Osteoblast (primary cell): Measurements from ENCODE around the gene NR5A1. TPM values are rescaled to one million over a fixed set of nuclear protein-coding genes. Genes with fewer than 3 reads are reported as not detected.

ENCODE experiments used
- DNase-seq: peaks from one replicate; pipeline ENCODE4 v3.0.0; 2011; ENCODE audit warnings: low spot score, mixed read lengths; ENCODE audit not compliant: insufficient read length; ENCODE audit errors: missing footprints
- H2AFZ ChIP-seq: 2 replicates; pipeline ENCODE4 v1.6.0; 2011; ENCODE audit warnings: mild to moderate bottlenecking, low read length
- H3K27ac ChIP-seq: 2 replicates; pipeline ENCODE4 v1.5.1; 2011; ENCODE audit warnings: mild to moderate bottlenecking, low read depth, low read length, moderate library complexity
- H3K27me3 ChIP-seq: 2 replicates; pipeline ENCODE4 v1.6.0; 2012; ENCODE audit warnings: mild to moderate bottlenecking, control low read depth, inconsistent platforms, low read length, moderate library complexity; ENCODE audit not compliant: insufficient read depth
- H3K36me3 ChIP-seq: 2 replicates; pipeline ENCODE4 v1.5.1; 2011; ENCODE audit warnings: mild to moderate bottlenecking, low read length, control low read depth, moderate library complexity; ENCODE audit not compliant: insufficient read depth
- H3K4me1 ChIP-seq: 2 replicates; pipeline ENCODE4 v1.5.1; 2011; ENCODE audit warnings: mild to moderate bottlenecking, low read length, control low read depth, moderate library complexity; ENCODE audit not compliant: insufficient read depth
- H3K4me2 ChIP-seq: 2 replicates; pipeline ENCODE4 v1.6.0; 2011; ENCODE audit warnings: mild to moderate bottlenecking, low read length; ENCODE audit not compliant: insufficient read depth
- H3K4me3 ChIP-seq: fragments of 200-600 bp; sonication (generic); 3 replicates; pipeline ENCODE4 v1.5.1; 2012; ENCODE audit warnings: mild to moderate bottlenecking, low read length, inconsistent platforms; ENCODE audit not compliant: insufficient read depth
- H3K79me2 ChIP-seq: 2 replicates; pipeline ENCODE4 v1.6.0; 2012; ENCODE audit warnings: mild to moderate bottlenecking, low read length, control low read depth, inconsistent platforms; ENCODE audit not compliant: insufficient read depth
- H3K9me3 ChIP-seq: 2 replicates; pipeline ENCODE4 v1.5.1; 2011; ENCODE audit warnings: low read depth, low read length, control low read depth
- H4K20me1 ChIP-seq: 2 replicates; pipeline ENCODE4 v1.6.0; 2012; ENCODE audit warnings: mild to moderate bottlenecking, low read length, control low read depth; ENCODE audit not compliant: insufficient read depth
- total RNA-seq: library from RNA; depleted of rRNA; stranded (reverse); fragments of >200 nt; gene quantifications from 2 replicates; pipeline ENCODE4 v1.2.3, GENCODE V29; 2012
- TF ChIP-seq, protein P1 (sequence below): IDR thresholded peaks from 2 replicates; pipeline ENCODE4 v1.5.1; 2011; ENCODE audit warnings: mild to moderate bottlenecking, low read depth, low read length, moderate library complexity; ENCODE audit errors: extremely low read depth

NR5A1 gene
- total RNA-seq, 1 donor = not detected

DNA sequence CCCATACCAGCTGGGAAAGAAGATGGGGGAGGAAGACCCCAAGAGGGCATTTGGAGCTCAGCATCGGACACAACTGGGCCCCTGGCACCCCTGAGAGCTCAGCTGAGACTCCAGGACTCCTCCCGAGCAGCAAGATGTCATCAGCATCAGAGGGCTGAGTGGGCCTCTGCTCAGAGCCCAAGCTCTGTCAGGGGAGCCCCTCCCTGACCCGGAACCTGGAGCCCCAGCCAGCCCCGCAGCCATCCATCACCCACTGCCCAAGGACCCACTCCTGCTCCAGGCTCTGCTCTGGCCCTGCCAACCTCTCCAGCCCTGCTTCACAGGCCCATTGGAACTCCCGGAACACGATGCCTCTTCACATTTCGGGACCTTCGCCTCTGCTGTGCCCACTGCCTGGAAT, 9.8 kb downstream of the NR5A1 start:
- no peaks in the 10 kb centered on the region for H4K20me1 ChIP-seq
- H3K36me3 ChIP-seq = no peaks in the 10 kb centered on the region
- H3K4me2 ChIP-seq = no peak overlapping the region
- no peaks in the 10 kb centered on the region for H3K79me2 ChIP-seq
- TF ChIP-seq, protein P1, sequence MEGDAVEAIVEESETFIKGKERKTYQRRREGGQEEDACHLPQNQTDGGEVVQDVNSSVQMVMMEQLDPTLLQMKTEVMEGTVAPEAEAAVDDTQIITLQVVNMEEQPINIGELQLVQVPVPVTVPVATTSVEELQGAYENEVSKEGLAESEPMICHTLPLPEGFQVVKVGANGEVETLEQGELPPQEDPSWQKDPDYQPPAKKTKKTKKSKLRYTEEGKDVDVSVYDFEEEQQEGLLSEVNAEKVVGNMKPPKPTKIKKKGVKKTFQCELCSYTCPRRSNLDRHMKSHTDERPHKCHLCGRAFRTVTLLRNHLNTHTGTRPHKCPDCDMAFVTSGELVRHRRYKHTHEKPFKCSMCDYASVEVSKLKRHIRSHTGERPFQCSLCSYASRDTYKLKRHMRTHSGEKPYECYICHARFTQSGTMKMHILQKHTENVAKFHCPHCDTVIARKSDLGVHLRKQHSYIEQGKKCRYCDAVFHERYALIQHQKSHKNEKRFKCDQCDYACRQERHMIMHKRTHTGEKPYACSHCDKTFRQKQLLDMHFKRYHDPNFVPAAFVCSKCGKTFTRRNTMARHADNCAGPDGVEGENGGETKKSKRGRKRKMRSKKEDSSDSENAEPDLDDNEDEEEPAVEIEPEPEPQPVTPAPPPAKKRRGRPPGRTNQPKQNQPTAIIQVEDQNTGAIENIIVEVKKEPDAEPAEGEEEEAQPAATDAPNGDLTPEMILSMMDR = no peak
- H3K27me3 ChIP-seq = peaks cover 68% of the 10 kb centered on the region
- H3K9me3 ChIP-seq = no peaks in the 10 kb centered on the region
- H3K4me1 ChIP-seq = no peaks in the 10 kb centered on the region
- no peak overlapping the region for H3K27ac ChIP-seq
- no peak for DNase-seq
- no peak overlapping the region for H2AFZ ChIP-seq
- no peak overlapping the region for H3K4me3 ChIP-seq

DNA sequence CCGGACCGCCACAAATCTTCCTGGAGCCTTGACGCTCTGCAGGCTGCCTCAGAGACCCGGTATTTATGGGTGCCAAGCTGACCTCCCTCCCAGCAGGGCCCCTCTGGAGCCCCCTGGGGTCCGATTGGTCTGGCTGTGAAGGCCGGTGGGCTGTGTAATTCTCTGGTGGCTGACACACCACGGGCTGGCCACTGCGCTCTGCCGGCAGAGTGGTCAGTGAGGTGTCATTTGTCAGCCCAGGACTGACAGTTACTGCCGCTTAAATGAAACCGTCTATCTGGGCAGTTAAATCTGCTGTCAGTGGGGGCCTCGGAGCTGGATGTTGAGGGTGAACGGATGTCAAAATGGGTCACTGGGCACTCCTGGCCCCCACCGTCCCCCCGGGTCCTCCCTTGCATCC, 10.7 kb downstream of the NR5A1 start:
- no peaks in the 10 kb centered on the region for H4K20me1 ChIP-seq
- no peaks in the 10 kb centered on the region for H3K9me3 ChIP-seq
- no peaks in the 10 kb centered on the region for H3K36me3 ChIP-seq
- peaks cover 59% of the 10 kb centered on the region for H3K27me3 ChIP-seq
- H3K4me1 ChIP-seq = no peaks in the 10 kb centered on the region
- TF ChIP-seq, protein P1 = no peak
- no peak for DNase-seq
- no peaks in the 10 kb centered on the region for H3K79me2 ChIP-seq
- H3K4me2 ChIP-seq = no peak overlapping the region
- H2AFZ ChIP-seq = no peak overlapping the region
- no peak overlapping the region for H3K27ac ChIP-seq
- no peak overlapping the region for H3K4me3 ChIP-seq

DNA sequence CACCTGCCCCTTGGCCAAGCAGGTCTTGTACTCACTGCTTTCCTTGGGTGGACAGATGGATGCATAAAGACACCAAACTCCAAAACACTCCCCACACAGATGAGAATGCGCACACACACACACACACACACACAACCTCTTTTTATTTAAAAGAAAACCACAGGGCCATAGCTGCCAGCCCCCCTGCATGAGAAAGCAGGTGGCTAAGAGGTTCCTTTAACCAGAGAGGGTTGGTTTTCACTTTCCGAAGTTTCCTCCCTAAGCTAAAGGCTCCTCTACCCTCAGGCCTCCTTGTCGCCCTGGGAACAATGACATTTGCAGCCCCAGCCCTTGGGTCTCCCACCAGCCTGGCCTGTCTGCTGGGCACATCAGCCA, 11.1 kb downstream of the NR5A1 start:
- Histone ChIP-seq H3K4me1 (no peaks in the 10 kb centered on the region), H3K9me3 (no peaks in the 10 kb centered on the region), H4K20me1 (no peaks in the 10 kb centered on the region), H3K27me3 (peaks cover 56% of the 10 kb centered on the region), H3K79me2 (no peaks in the 10 kb centered on the region), H3K27ac (no peak overlapping the region), H3K4me3 (no peak overlapping the region), H3K36me3 (no peaks in the 10 kb centered on the region), H3K4me2 (no peak overlapping the region), H2AFZ (no peak overlapping the region)
- DNase-seq = no peak
- TF ChIP-seq, protein P1 = no peak

DNA sequence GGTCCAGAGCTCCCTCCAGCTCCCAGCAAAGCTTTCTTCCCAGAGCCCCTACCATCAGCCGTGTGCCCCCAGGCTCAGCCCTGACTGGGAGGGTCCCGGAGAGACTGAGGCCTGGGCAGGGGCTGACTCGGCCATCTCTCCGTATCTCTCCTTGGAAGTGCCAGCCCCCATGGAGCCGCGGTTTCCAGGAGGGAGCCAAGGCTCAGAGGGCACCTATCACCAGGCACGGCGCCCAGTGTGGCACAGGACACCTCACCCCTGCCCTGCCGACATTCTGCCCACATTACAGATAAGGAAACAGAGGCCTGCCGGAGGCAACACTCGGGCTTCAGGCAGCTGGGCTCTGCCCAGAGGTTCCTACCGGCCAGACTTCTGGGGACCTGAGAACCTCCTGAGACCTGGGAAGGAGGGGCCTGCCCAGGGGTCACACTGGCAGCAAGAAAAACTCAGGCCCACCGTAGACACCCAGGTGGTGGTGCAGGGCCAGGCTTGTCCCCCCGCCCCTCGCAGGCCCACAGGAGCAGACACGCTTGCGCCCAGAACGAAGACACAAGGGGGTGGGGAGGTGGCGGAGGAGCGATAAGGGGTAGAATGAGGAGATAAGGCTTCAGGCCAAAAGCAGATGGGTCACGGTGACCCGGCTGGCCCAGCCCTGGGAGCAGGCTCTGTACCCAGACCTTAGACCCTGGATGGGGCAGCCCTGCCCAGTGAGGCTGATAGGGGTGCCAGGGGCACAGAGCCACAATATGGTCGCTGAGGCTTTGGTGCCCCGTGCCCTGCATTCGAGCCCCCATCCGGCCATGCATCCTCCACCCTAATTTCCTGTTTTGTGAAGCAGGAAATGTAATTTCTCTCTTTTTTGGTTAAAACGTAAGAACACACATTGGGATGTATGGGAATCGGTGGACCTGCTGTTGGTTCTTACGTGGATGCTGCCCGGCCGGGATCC, 11.8 kb downstream of the NR5A1 start:
- Histone ChIP-seq H3K9me3 (no peaks in the 10 kb centered on the region), H4K20me1 (no peaks in the 10 kb centered on the region), H3K4me2 (no peak overlapping the region), H3K27me3 (peaks cover 51% of the 10 kb centered on the region), H3K79me2 (no peaks in the 10 kb centered on the region), H3K27ac (no peak overlapping the region), H3K4me3 (no peak overlapping the region), H2AFZ (no peak overlapping the region), H3K36me3 (no peaks in the 10 kb centered on the region), H3K4me1 (no peaks in the 10 kb centered on the region)
- TF ChIP-seq, protein P1 = no peak
- DNase-seq = no peak
